NCI-H446 (cell line): Measurements from ENCODE around the gene ENOX2.
A peak's percentile ranks its signal among the peaks of the same experiment; 100 is the strongest.
"Not testable (repeated sequence)": the region's sequence is repeated elsewhere in the genome, so short reads cannot be mapped to it uniquely, and the experiment has no call there.

Experiments
- DNase-seq, 2 experiments: peaks; one replicate each; lab custom pipeline; 2025; lab: John Stamatoyannopoulos, UW

The ENOX2 gene

GRCh38 chrX:130826249-130826648, 76.8 kb downstream of the ENOX2 start:
- no peak for DNase-seq

DNA sequence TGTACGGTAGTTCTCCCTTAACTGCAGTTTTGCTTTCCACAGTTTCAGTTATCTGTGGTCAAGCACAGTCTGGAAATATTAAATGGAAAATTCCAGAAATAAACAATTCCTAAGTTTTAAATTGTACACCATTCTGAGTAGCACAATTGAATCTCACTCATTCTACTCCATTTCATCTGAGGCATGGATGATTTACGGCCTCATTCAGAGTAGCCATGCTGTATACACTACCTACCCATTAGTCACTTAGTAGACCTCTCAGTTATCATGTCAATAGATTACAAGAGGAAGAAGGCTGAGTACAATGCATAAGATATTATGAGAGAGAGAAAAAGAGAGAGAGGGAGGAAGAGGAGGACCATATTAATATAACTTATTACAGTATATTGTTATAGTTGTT, 77.5 kb downstream of the ENOX2 start:
- no peak for DNase-seq

- not testable (repeated sequence) for DNase-seq
These were observed 83.6 kb downstream of the ENOX2 start for GRCh38 chrX:130819367-130819766.

DNA sequence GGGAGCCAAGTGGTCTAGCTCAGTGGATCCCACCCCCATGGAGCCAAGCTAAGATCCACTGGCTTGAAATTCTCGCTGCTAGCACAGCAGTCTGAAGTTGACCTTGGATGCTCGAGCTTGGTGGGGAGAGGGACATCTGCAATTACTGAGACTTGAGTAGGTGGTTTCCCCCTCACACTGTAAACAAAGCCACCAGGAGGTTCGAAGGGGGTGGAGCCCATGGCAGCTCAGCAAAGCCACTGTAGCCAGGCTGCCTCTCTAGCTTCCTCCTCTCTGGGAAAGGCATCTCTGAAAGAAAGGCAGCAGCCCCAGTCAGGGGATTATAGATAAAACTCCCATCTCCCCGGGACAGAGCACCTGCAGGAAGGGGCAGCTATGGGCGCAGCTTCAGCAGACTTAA, 89.1 kb downstream of the ENOX2 start:
- DNase-seq: not testable (repeated sequence)

DNA sequence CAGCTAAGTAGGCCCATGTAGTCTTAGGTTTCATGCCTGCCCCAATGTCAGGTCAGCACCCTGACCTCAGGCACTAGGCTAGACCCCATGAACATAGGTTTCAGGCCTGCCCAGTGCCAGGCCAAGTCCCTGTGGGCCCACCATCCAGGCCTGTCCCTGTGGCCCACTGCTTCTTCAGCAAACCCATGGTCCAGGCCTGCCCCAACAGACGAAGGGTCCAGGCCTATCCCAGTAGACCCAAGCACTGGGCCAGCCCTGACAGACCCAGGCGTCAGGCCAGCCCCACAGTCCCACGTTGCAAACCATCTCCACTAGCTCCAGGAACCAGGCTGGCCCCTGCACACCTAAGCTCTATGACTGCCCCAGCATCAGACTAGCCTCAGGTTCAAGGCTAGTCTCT, 92.4 kb downstream of the ENOX2 start:
- no peak for DNase-seq

DNA sequence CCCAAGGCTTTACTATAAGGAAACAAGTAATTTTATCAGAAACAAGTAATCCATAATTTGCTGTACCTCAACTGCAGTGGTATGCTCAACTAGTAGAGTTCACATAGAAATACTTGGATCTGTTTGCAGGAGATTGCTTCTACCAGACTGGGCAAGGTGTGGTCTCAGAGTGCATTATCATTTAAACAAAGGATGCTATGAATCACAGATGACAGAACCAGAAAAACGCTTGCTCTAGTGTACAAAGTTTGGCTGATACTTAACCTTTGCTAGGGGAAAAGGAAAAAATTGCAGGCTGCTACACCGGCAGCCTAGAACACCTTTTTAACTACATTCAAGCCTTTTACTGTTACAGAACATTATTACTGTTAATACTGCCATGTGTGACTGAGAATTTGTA, 97.1 kb downstream of the ENOX2 start:
- no peak for DNase-seq

DNA sequence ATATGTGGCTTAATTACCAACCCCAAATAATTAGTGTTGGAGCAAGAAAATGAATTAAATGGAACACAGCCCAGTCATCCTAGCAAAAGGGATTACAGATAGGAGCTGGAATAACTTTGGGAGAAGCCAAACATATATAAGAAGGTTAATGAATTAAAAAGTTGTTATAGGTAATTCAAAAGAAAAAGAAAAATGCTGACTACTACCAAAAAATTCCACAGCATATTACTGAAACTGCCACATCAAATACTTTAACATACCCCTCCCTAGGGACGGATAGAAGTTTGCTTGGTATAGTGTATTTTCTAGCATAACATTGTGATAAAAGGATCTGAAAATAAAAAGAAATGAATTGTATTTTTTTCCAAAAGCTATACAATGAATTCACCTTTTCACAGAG, 99.5 kb downstream of the ENOX2 start:
- no peak for DNase-seq

- no peak for DNase-seq
These were observed 101.1 kb downstream of the ENOX2 start for GRCh38 chrX:130801901-130802300.

GRCh38 chrX:130799393-130799792, 103.6 kb downstream of the ENOX2 start:
- no peak for DNase-seq

GRCh38 chrX:130793975-130794374, 109.0 kb downstream of the ENOX2 start:
- DNase-seq: no peak

DNA sequence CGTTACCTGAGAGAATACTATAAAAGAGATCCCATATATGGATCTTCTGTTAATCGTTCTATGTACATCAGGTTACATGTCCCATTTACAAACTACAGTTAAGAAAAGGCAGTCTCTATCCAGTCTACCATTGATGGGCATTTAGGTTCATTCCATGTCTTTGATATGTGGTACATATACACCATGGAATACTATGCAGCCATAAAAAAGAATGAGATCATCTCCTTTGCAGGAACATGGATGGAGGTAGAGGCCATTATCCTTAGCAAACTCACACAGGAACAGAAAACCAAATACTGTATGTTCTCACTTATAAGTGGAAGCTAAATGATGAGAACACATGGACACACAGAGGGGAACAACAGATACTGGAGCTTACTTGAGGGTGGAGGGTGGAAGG, 111.1 kb downstream of the ENOX2 start:
- not testable (repeated sequence) for DNase-seq

DNA sequence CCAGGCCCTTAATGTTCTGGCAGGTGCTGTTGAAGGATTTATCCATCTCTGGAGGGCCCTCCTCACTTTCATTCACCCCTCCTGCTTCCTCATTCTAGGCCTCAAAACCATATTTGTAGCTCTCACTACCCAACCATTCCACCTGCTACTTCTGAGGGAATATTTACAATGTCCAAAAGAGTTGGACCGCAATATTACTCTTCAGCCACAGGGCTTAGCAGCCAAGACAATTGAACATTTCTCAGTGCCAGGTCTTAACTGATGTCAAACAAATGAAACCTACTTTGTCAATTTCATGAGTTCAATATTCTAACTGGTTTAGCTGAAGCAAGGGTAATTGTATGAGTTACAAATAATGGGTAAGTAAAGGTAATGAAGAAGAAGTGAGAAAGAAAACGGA, 113.2 kb downstream of the ENOX2 start:
- no peak for DNase-seq

GRCh38 chrX:130788786-130789581, 114.0 kb downstream of the ENOX2 start:
- DNase-seq: no peak

GRCh38 chrX:130786030-130786429, 117.0 kb downstream of the ENOX2 start:
- no peak for DNase-seq

DNA sequence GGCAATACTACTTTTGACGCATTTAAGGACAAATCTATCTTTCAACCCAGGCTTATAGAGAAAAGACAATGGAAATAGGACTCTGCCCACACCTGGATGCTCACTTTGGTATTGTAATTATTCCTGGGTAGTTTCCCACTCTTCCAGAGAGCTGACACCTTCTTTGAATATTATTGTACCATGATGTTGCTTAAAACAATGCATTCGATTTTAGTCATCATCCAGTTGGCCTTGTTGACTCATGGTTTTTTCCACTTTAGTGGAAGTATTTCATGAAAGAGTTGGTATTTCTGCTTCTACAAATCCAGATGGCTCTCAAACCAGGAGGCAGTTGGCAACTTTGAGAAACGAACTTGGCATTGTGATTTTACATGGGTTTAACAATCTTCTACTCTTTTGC, 124.2 kb downstream of the ENOX2 start:
- DNase-seq: no peak

- DNase-seq: no peak
These were observed 127.2 kb downstream of the ENOX2 start for GRCh38 chrX:130775849-130776248.

- peak in 1 of 2 experiments; percentile 10 for DNase-seq
These were observed 130.2 kb downstream of the ENOX2 start for GRCh38 chrX:130772776-130773143.

DNA sequence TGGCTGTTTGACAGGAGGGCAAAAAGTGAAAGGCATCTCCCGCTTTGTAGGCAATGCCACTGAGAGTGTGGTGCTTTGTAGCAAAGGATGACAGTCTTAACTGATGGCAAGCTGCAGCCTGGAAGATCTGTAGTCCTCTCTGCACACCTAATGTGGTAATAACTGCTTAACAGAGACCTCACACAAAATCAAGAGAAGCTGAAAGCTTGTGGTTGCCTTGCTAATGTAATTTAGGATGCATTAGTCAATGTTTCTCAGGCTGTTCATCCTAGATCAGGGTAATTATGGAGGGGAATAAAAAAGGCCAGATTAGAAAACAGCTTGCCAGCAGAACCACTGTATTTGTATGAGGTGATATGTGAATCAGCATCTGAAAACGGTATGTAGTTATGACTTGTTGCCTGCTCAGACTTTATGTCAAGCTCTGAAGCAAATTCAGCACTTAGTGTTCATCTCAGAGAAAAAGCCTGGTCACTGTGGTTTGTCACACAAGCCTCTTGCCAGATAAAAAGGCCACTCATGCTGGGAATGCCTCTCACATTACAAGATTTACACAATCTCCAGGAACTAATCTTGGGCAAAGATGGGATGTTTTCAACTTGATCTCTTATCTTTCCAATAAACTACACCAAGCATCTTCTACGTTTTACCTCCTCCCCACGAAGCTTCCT, 130.8 kb downstream of the ENOX2 start:
- DNase-seq: no peak

DNA sequence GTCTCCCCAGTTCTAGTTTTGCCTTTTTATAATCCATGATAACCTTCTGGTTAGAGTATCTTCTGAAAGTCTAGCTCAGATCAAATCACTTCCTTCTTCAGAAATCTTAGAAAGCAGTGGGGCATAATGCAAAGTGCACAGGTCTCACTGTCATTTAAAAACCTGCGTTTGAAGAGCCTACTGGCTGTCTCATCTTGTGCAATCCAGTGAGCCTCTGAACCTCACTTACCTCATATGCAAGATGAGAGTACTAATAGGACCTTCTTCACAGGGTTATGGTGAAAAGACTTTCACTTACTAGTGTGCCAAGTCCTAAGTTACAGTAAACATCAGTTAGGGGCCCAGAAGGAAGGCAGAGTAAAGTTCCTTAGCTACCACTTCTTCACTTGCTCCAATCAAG, 131.4 kb downstream of the ENOX2 start:
- no peak for DNase-seq

DNA sequence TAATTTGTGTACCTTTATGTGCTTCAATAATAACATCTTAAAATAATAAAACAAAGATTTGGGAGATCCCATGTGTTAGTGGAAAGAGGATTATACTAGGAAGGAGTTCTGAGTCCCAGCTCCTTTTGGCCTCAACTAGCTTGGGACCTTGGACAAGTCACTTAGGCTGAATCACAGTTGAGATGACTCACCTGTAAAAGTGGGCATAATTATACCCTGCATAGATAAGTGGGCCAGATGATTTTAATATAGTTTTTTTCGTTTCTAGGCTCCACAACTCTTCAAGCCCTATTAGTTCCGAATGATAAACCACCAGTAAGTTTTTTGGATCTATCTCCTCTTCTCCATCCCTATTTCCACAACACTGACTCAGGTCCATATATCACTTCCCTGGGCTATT, 131.8 kb downstream of the ENOX2 start:
- no peak for DNase-seq

DNA sequence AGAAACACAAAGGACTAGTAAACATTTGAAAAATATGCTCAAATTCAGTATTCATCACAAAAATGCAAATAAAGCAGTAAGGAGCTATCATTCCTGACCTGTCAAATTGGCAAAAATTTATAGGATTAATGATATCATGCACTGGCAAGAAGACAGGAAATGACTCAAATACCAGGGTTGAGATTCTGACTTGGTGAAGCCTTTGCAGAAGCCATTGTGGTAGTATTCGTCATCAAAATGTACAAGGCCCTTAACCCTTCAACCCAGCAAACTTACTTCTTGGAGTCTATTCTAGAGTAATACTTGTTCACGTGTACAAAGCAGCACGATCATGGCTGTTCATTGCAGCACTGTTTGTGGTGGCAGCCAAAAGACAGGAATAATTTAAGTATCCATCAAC, 132.4 kb downstream of the ENOX2 start:
- no peak for DNase-seq

- DNase-seq: no peak
These were observed 133.2 kb downstream of the ENOX2 start for GRCh38 chrX:130769835-130770234.

DNA sequence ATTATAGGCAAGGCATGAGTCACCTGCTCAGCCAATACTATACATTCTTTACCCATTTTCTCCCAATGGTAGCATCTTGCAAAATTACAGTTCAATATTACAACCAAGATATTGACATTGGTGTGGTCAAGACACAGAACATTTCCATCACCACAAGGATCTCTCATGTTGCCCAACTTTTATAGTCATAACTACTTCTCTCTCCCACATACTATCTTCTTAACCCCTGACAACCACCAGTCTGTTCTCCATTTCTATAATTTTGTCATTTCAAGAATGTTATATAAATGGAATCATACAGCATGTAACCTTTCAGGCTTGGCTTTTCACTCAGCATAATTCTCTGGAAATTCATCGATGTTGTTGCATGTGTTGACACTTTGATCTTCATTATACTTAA, 144.9 kb downstream of the ENOX2 start:
- DNase-seq: no peak

DNA sequence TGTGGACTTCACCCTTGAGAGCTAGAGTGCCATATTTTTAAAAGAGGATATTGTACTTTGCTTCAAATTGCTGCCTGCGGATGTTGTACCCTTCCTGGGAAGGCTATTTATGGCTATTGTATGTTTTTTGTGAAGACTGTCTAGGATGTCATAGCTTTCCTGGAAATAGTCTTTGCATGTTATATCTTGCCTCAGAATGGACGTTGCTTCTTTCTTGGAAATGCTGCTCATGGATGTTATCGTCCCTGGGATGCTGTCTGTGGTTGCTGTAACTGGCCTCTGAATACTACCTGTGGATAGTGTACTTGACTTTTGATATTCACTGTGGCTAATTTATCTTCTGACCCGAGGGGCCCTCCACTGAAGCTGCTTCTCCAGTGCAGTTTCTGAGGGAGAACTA, 146.8 kb downstream of the ENOX2 start:
- no peak for DNase-seq
